ENCODE results near the gene RAPGEF6.

- TF ChIP-seq TAF1 (IDR thresholded peaks at IDR 0.05; ENCODE audit: low read depth, low read length) (no peak), POLR2AphosphoS5 (IDR thresholded peaks at IDR 0.05; ENCODE audit: low read depth, low read length) (no peak)
Observed at GRCh38 chr5:131534974-131535373, 100.1 kb downstream of the RAPGEF6 start.
